Osteoblast (primary cell): ENCODE data around the gene HCRTR1. TPM values are rescaled to one million over a fixed set of nuclear protein-coding genes. Genes with fewer than 3 reads are reported as not detected.

Experiments used
- DNase-seq: peaks from one replicate; pipeline ENCODE4 v3.0.0; 2011; ENCODE audit warnings: low spot score, mixed read lengths; ENCODE audit not compliant: insufficient read length; ENCODE audit errors: missing footprints
- H2AFZ ChIP-seq: 2 replicates; pipeline ENCODE4 v1.6.0; 2011; ENCODE audit warnings: mild to moderate bottlenecking, low read length
- H3K27ac ChIP-seq: 2 replicates; pipeline ENCODE4 v1.5.1; 2011; ENCODE audit warnings: mild to moderate bottlenecking, low read depth, low read length, moderate library complexity
- H3K27me3 ChIP-seq: 2 replicates; pipeline ENCODE4 v1.6.0; 2012; ENCODE audit warnings: mild to moderate bottlenecking, control low read depth, inconsistent platforms, low read length, moderate library complexity; ENCODE audit not compliant: insufficient read depth
- H3K36me3 ChIP-seq: 2 replicates; pipeline ENCODE4 v1.5.1; 2011; ENCODE audit warnings: mild to moderate bottlenecking, low read length, control low read depth, moderate library complexity; ENCODE audit not compliant: insufficient read depth
- H3K4me1 ChIP-seq: 2 replicates; pipeline ENCODE4 v1.5.1; 2011; ENCODE audit warnings: mild to moderate bottlenecking, low read length, control low read depth, moderate library complexity; ENCODE audit not compliant: insufficient read depth
- H3K4me2 ChIP-seq: 2 replicates; pipeline ENCODE4 v1.6.0; 2011; ENCODE audit warnings: mild to moderate bottlenecking, low read length; ENCODE audit not compliant: insufficient read depth
- H3K4me3 ChIP-seq: fragments of 200-600 bp; sonication (generic); 3 replicates; pipeline ENCODE4 v1.5.1; 2012; ENCODE audit warnings: mild to moderate bottlenecking, low read length, inconsistent platforms; ENCODE audit not compliant: insufficient read depth
- H3K79me2 ChIP-seq: 2 replicates; pipeline ENCODE4 v1.6.0; 2012; ENCODE audit warnings: mild to moderate bottlenecking, low read length, control low read depth, inconsistent platforms; ENCODE audit not compliant: insufficient read depth
- H3K9me3 ChIP-seq: 2 replicates; pipeline ENCODE4 v1.5.1; 2011; ENCODE audit warnings: low read depth, low read length, control low read depth
- H4K20me1 ChIP-seq: 2 replicates; pipeline ENCODE4 v1.6.0; 2012; ENCODE audit warnings: mild to moderate bottlenecking, low read length, control low read depth; ENCODE audit not compliant: insufficient read depth
- total RNA-seq: library from RNA; depleted of rRNA; stranded (reverse); fragments of >200 nt; gene quantifications from 2 replicates; pipeline ENCODE4 v1.2.3, GENCODE V29; 2012
- TF ChIP-seq, protein P1 (sequence below): IDR thresholded peaks from 2 replicates; pipeline ENCODE4 v1.5.1; 2011; ENCODE audit warnings: mild to moderate bottlenecking, low read depth, low read length, moderate library complexity; ENCODE audit errors: extremely low read depth

Gene HCRTR1
- total RNA-seq, 1 donor: not detected

DNA sequence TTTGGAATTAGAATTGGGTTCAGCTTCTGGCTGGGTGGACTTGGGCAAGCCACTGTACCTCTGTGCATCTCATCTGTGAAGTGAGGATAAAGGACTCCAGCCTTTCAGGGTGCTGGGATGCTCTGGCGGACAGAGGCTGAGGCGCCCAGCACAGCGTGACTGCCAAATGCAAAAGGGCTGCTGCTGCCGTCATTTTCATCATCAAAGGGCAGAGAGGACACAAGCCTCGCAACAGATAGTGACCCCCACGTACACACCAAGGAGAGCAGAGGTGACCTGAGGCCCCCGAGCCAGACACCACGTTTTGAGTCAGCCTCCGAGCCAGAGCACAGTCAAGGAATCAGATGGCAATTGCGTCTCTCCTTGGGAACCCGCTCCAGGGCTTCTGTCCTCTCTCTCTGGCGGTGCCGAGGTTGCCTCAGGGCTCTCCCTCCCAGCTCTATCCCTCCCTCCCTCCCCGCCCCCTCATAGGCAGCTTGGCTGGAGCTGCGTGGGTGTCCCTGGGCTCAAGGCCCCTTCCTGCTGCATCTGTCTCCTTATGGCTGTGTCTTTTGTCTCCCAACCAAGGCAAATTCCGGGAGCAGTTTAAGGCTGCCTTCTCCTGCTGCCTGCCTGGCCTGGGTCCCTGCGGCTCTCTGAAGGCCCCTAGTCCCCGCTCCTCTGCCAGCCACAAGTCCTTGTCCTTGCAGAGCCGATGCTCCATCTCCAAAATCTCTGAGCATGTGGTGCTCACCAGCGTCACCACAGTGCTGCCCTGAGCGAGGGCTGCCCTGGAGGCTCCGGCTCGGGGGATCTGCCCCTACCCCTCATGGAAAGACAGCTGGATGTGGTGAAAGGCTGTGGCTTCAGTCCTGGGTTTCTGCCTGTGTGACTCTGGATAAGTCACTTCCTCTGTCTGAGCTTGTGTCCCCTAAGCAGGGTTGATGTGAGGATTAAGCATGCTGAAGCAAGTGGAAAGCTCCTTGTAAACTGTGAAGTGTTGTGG, 9.0 kb downstream of the HCRTR1 start:
- DNase-seq: peak; percentile 74
- Histone ChIP-seq H4K20me1 (peaks cover 10% of the 10 kb centered on the region), H3K27ac (peak overlapping the region; percentile 62), H3K4me1 (peaks cover 31% of the 10 kb centered on the region), H2AFZ (no peak overlapping the region), H3K9me3 (no peaks in the 10 kb centered on the region), H3K27me3 (no peaks in the 10 kb centered on the region), H3K36me3 (peaks cover 30% of the 10 kb centered on the region), H3K4me2 (no peak overlapping the region), H3K4me3 (no peak overlapping the region), H3K79me2 (no peaks in the 10 kb centered on the region)
- TF ChIP-seq, protein P1, sequence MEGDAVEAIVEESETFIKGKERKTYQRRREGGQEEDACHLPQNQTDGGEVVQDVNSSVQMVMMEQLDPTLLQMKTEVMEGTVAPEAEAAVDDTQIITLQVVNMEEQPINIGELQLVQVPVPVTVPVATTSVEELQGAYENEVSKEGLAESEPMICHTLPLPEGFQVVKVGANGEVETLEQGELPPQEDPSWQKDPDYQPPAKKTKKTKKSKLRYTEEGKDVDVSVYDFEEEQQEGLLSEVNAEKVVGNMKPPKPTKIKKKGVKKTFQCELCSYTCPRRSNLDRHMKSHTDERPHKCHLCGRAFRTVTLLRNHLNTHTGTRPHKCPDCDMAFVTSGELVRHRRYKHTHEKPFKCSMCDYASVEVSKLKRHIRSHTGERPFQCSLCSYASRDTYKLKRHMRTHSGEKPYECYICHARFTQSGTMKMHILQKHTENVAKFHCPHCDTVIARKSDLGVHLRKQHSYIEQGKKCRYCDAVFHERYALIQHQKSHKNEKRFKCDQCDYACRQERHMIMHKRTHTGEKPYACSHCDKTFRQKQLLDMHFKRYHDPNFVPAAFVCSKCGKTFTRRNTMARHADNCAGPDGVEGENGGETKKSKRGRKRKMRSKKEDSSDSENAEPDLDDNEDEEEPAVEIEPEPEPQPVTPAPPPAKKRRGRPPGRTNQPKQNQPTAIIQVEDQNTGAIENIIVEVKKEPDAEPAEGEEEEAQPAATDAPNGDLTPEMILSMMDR: no peak

DNA sequence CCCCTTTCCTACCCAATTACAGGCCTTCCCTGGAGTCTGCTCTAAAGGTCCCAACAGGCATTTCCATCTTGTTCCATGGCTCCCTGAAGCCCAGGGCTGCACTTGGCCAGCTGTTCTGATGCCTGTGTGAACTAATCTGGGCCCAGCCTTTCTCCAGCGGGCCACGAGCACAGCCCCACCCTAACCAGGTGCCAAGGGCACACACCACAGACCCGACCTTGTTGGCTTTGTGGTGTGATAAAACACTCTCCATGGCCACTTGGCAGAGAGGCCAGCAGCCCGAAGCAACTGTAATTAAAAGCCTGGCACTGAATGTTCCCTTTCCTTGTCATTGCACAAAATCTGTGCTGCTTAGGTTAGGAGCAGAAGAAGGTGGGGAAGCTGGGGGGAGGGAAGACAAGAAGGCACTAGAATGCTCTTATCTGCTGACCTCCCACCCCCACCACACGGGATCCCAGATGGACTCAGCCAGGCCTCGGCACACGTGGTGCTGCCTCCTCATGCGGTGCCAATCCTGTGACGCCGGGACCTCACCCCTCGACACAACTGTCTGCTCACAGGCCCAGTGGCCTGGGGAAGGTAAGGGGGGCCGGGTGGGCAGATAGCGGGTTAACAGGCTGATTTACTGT, 9.9 kb downstream of the HCRTR1 start:
- Histone ChIP-seq H3K9me3 (no peaks in the 10 kb centered on the region), H2AFZ (no peak overlapping the region), H3K27me3 (no peaks in the 10 kb centered on the region), H3K4me3 (no peak overlapping the region), H3K27ac (no peak overlapping the region), H3K36me3 (peaks cover 39% of the 10 kb centered on the region), H3K79me2 (peaks cover 3% of the 10 kb centered on the region), H4K20me1 (peaks cover 10% of the 10 kb centered on the region), H3K4me2 (no peak overlapping the region), H3K4me1 (peaks cover 31% of the 10 kb centered on the region)
- DNase-seq: no peak
- TF ChIP-seq, protein P1: no peak

DNA sequence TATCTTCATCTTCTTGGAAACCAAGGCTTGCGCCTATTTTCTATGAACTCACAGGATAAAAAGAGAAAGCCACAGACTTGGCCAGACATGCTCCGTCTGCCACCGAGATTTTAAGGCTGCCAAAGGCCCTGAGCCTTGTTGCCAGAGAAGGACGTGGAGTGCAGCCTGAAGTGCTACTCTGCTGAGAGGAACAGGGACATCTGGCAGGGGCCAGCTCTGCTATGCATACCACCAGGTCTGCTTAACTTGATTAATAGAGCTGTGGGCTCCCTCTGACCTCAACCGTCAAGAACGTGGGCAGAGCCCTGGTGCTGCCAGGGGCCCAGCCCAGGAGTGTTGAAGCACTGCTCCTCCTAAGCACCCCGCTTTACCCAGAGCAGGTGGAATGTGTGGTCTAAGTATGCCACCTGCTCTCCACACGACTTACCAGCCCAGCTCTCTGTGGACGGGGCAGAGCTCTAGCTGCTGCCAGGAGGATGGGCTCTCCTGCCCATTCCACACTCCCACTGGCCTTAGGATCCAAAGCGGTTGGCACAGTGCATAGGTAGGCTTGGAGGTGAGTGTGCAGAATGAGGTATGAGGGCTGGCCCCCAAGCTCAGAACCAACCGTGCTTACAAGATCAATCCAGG, 10.6 kb downstream of the HCRTR1 start:
- Histone ChIP-seq H3K9me3 (no peaks in the 10 kb centered on the region), H3K4me2 (no peak overlapping the region), H3K27ac (no peak overlapping the region), H3K79me2 (peaks cover 9% of the 10 kb centered on the region), H3K4me1 (peaks cover 31% of the 10 kb centered on the region), H4K20me1 (peaks cover 16% of the 10 kb centered on the region), H3K36me3 (peaks cover 45% of the 10 kb centered on the region), H3K27me3 (no peaks in the 10 kb centered on the region), H3K4me3 (no peak overlapping the region), H2AFZ (no peak overlapping the region)
- no peak for DNase-seq
- TF ChIP-seq, protein P1: no peak
